Measurements from ENCODE around the gene EIF2A.

Gene EIF2A

GRCh38 chr3:150544041-150544440 is 2.5 kb upstream of the EIF2A start:
- DNase-seq, result peak; percentile 78

- DNase-seq, result peak; percentile 12
Measured at GRCh38 chr3:150544726-150545125, 1.9 kb upstream of the EIF2A start.

- DNase-seq, result peak; percentile 8
Measured at GRCh38 chr3:150545419-150546225, 965 bp upstream of the EIF2A start.

GRCh38 chr3:150547045-150547741 is 606 bp downstream of the EIF2A start:
- peak; percentile 9 for DNase-seq

GRCh38 chr3:150555859-150556436 is 9.4 kb downstream of the EIF2A start:
- DNase-seq, result no peak

- DNase-seq, result no peak
Measured at GRCh38 chr3:150556792-150557191, 10.2 kb downstream of the EIF2A start.

- no peak for DNase-seq
Measured at GRCh38 chr3:150557725-150558124, 11.1 kb downstream of the EIF2A start.

GRCh38 chr3:150564243-150564642 is 17.7 kb downstream of the EIF2A start:
- no peak for DNase-seq

- DNase-seq, result no peak
Measured at GRCh38 chr3:150567328-150567727, 20.7 kb downstream of the EIF2A start.

- no peak for DNase-seq
Measured at GRCh38 chr3:150577855-150578254, 31.3 kb downstream of the EIF2A start.

GRCh38 chr3:150581174-150581573 is 34.6 kb downstream of the EIF2A start:
- no peak for DNase-seq

GRCh38 chr3:150582620-150583019 is 36.0 kb downstream of the EIF2A start:
- no peak for DNase-seq

GRCh38 chr3:150583028-150583427 is 36.4 kb downstream of the EIF2A start:
- DNase-seq, result no peak

- no peak for DNase-seq
Measured at GRCh38 chr3:150588027-150588830, 41.6 kb downstream of the EIF2A start.

GRCh38 chr3:150589759-150590158 is 43.2 kb downstream of the EIF2A start:
- no peak for DNase-seq

GRCh38 chr3:150594150-150594549 is 47.6 kb downstream of the EIF2A start:
- DNase-seq, result no peak

GRCh38 chr3:150597646-150598045 is 51.1 kb downstream of the EIF2A start:
- no peak for DNase-seq

- peak; percentile 85 for DNase-seq
Measured at GRCh38 chr3:150599611-150600297, 53.2 kb downstream of the EIF2A start.

- peak; percentile 23 for DNase-seq
Measured at GRCh38 chr3:150600647-150601530, 54.3 kb downstream of the EIF2A start.

GRCh38 chr3:150602426-150603152 is 56.0 kb downstream of the EIF2A start:
- no peak for DNase-seq
